Right atrium auricular region (tissue), 2 donors: Measurements from ENCODE around the gene GXYLT1. TPM values are rescaled to one million over a fixed set of nuclear protein-coding genes. Genes with fewer than 3 reads are reported as not detected.
"Not testable (repeated sequence)": the region's sequence is repeated elsewhere in the genome, so short reads cannot be mapped to it uniquely, and the experiment has no call there.

Experiments used
- DNase-seq: peaks from one replicate; pipeline ENCODE4 v3.0.0-alpha.2; 2019; ENCODE audit warnings: low spot score
- H3K27ac ChIP-seq, 2 donors: fragments of 200-600 bp; sonication (generic); 1 replicate in 1 of 2; 2 replicates in 1 of 2; pipeline ENCODE4 v1.5.1; 2016 to 2019
- H3K27me3 ChIP-seq, 2 donors: fragments of 200-600 bp; sonication (generic); one replicate each; pipeline versions ENCODE4 v1.5.1 to v1.6.0; 2017 to 2019
- H3K36me3 ChIP-seq: fragments of 200-600 bp; sonication (generic); one replicate; pipeline ENCODE4 v1.5.1; 2016
- H3K4me1 ChIP-seq, 2 donors: fragments of 200-600 bp; sonication (generic); one replicate each; pipeline versions ENCODE4 v1.5.1 to v1.6.0; 2017 to 2019
- H3K4me3 ChIP-seq, 2 donors: fragments of 200-600 bp; sonication (generic); 1 replicate in 1 of 2; 2 replicates in 1 of 2; pipeline ENCODE4 v1.5.1; 2017 to 2019; ENCODE audit warnings: mild to moderate bottlenecking in 1 of 2, moderate library complexity in 1 of 2
- H3K9me3 ChIP-seq, 2 donors: fragments of 200-600 bp; sonication (generic); one replicate each; pipeline ENCODE4 v1.5.1; 2019
- total RNA-seq, 2 donors: library from RNA; depleted of rRNA; stranded (reverse); fragments of >200 nt; gene quantifications; one replicate each; pipeline ENCODE4 v1.1.0, GENCODE V29; 2016
- TF ChIP-seq, protein P1 (sequence below), 2 donors: fragments of 200-600 bp; sonication (generic); IDR thresholded peaks; one replicate each; pipeline ENCODE4 v1.5.1; 2019; ENCODE audit warnings: antibody characterized with exemption in 2 of 2

The GXYLT1 gene
- total RNA-seq, 2 donors from 2014 or later, result 5.9 TPM

DNA sequence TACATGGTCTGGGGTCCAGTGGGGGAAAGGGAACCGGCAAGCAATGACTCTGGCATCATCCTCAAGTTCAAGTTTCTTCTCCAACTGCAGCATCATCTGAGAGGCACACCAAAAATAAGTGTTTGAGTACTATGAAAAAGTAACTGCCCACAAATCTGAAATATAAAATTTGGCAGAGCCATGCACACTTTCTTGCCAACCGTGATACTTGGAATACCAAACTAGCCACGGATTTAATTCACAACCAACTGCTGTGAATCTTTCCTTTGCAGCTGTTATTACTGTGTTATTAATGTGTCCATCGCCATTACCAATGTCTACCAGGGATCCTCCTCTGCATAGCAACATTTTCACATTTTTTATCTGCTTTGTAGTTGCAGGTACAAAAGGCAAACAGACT is 74.6 kb downstream of the GXYLT1 start:
- H3K36me3 ChIP-seq, result no peaks in the 10 kb centered on the region
- no peaks in the 10 kb centered on the region for H3K27me3 ChIP-seq
- DNase-seq, result no peak
- no peaks in the 10 kb centered on the region for H3K9me3 ChIP-seq
- no peak overlapping the region for H3K4me3 ChIP-seq
- TF ChIP-seq, protein P1, sequence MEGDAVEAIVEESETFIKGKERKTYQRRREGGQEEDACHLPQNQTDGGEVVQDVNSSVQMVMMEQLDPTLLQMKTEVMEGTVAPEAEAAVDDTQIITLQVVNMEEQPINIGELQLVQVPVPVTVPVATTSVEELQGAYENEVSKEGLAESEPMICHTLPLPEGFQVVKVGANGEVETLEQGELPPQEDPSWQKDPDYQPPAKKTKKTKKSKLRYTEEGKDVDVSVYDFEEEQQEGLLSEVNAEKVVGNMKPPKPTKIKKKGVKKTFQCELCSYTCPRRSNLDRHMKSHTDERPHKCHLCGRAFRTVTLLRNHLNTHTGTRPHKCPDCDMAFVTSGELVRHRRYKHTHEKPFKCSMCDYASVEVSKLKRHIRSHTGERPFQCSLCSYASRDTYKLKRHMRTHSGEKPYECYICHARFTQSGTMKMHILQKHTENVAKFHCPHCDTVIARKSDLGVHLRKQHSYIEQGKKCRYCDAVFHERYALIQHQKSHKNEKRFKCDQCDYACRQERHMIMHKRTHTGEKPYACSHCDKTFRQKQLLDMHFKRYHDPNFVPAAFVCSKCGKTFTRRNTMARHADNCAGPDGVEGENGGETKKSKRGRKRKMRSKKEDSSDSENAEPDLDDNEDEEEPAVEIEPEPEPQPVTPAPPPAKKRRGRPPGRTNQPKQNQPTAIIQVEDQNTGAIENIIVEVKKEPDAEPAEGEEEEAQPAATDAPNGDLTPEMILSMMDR (IDR thresholded peaks at IDR 0.05), result no peak
- no peak overlapping the region for H3K27ac ChIP-seq
- no peaks in the 10 kb centered on the region for H3K4me1 ChIP-seq

DNA sequence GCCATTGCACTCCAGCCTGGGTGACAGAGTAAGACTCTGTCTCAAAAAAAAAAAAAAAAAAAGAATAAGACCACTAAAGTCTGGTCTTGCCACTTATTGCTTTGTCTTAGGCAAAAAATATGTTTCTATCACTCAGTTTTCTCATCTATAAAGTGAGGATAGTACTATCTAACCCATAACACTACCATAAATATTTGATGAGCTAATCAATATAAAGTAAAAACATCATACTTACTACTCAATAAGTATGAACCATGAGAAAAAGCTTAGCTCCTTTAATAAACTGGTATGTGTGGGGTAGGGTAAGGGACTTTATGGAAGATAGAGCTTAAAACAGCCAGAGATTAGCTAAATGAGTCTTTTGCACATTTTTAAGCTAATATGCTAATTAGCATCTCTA is 85.5 kb downstream of the GXYLT1 start:
- Histone ChIP-seq H3K4me3 (no peak overlapping the region), H3K27me3 (no peaks in the 10 kb centered on the region), H3K36me3 (no peaks in the 10 kb centered on the region), H3K9me3 (peaks cover 0 to 4% of the 10 kb centered on the region in 2 donors), H3K27ac (no peak overlapping the region), H3K4me1 (no peaks in the 10 kb centered on the region)
- no peak for DNase-seq
- TF ChIP-seq, protein P1 (IDR thresholded peaks at IDR 0.05), result no peak

DNA sequence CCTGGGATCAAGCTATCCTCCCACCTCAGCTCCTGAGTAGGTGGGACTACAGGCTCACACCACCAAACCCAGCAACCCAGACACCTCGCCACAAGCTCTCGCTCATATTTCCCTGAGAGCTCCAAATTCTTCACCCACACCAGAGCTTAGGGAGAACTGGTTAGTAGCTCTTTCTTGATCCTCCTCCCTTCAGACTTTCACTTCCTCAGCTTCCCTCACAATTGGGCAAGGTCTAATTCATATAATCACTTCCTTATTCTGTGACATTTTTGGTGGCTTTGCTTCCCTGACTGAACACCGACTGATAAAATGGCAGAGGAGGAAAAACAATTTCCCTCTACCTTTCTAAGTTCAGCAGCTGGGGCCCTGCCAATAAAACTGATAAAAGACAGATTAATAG is 88.5 kb downstream of the GXYLT1 start:
- H3K4me1 ChIP-seq, result no peaks in the 10 kb centered on the region
- TF ChIP-seq, protein P1 (IDR thresholded peaks at IDR 0.05), result no peak
- H3K9me3 ChIP-seq, result no peaks in the 10 kb centered on the region
- no peak for DNase-seq
- no peaks in the 10 kb centered on the region for H3K36me3 ChIP-seq
- H3K27me3 ChIP-seq, result no peaks in the 10 kb centered on the region
- H3K27ac ChIP-seq, result no peak overlapping the region
- H3K4me3 ChIP-seq, result no peak overlapping the region

DNA sequence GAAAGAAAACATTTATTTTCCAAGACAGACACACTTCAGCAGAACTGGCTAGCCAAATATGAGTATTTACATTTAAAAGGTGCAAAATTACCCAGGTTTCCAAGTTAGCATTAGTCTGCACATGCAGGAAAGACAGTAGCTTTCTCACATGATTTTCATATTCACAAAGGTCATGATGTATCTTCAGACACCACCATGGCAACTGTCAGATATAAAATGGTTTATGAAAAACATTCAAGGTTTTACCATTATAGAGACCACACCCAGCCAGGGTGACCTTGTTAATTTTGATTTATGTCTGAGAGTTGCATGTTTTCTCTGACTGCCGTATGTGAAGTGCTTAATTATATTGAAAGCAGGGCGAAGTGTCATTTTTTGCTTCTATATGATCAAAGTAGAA is 91.2 kb downstream of the GXYLT1 start:
- no peak for DNase-seq
- Histone ChIP-seq H3K4me3 (no peak overlapping the region), H3K9me3 (no peaks in the 10 kb centered on the region), H3K36me3 (no peaks in the 10 kb centered on the region), H3K27me3 (no peaks in the 10 kb centered on the region), H3K4me1 (no peaks in the 10 kb centered on the region), H3K27ac (no peak overlapping the region)
- TF ChIP-seq, protein P1 (IDR thresholded peaks at IDR 0.05), result no peak

DNA sequence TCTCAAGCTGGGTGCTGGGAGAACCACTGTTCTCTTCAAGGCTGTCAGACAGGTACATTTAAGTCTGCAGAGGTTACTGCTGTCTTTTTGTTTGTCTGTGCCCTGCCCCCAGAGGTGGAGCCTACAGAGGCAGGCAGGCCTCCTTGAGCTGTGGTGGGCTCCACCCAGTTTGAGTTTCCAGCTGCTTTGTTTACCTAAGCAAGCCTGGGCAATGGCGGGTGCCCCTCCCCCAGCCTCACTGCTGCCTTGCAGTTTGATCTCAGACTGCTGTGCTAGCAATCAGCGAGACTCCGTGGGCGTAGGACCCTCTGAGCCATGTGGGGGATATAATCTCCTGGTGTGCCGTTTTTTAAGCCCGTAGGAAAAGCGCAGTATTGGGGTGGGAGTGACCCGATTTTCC is 95.7 kb downstream of the GXYLT1 start:
- H3K27ac ChIP-seq, H3K9me3 ChIP-seq, H3K4me1 ChIP-seq, H3K36me3 ChIP-seq, DNase-seq, H3K4me3 ChIP-seq, H3K27me3 ChIP-seq: not testable (repeated sequence)

DNA sequence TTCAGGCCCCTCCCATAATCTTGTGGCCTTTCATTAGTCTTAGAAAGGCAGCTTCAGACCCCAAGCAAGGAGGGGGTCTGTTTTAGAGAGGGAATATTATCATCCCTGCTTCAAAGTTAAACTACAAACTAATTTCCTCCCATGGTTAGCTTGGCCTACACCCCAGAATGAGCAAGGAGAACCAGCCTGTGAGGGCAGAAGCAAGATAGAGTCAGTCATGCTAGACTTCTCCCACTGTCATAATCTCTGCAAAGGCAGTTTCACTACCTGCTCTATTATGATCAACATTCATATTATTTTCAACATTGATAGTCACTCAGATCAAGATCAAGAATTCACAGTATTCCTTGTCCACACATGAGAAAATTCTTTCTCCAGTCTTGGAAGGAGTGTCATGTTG is 105.1 kb downstream of the GXYLT1 start:
- Histone ChIP-seq H3K27ac (no peak overlapping the region), H3K4me1 (no peaks in the 10 kb centered on the region), H3K9me3 (no peaks in the 10 kb centered on the region), H3K27me3 (no peaks in the 10 kb centered on the region), H3K4me3 (no peak overlapping the region), H3K36me3 (no peaks in the 10 kb centered on the region)
- TF ChIP-seq, protein P1 (IDR thresholded peaks at IDR 0.05), result no peak
- no peak for DNase-seq
